Activated CD4-positive, alpha-beta T cell treated with anti-CD3 and anti-CD28 coated beads, Interleukin-2, Interleukin-4, amounts not matched to agents 100 ng/mL and 50 ng/mL, durations not matched to agents 16 hours and 8 hours (primary cell): Measurements from ENCODE around the gene ACAN.

Source experiments
- DNase-seq: peaks from one replicate; pipeline ENCODE4 v3.0.0-alpha.2; 2020; ENCODE audit warnings: low spot score

Gene ACAN

GRCh38 chr15:88802250-88802990 is 816 bp upstream of the ACAN start:
- DNase-seq, result no peak

- no peak for DNase-seq
These were observed 320 bp upstream of the ACAN start for GRCh38 chr15:88802991-88803240.

- DNase-seq, result no peak
These were observed 648 bp downstream of the ACAN start for GRCh38 chr15:88803920-88804247.

GRCh38 chr15:88804257-88804656 is 1.0 kb downstream of the ACAN start:
- no peak for DNase-seq

- DNase-seq, result no peak
These were observed 2.0 kb downstream of the ACAN start for GRCh38 chr15:88805031-88805780.

- DNase-seq, result no peak
These were observed 7.2 kb downstream of the ACAN start for GRCh38 chr15:88810446-88810845.

GRCh38 chr15:88812133-88812532 is 8.9 kb downstream of the ACAN start:
- no peak for DNase-seq

- no peak for DNase-seq
These were observed 10.7 kb downstream of the ACAN start for GRCh38 chr15:88813960-88814359.

GRCh38 chr15:88814393-88814792 is 11.2 kb downstream of the ACAN start:
- no peak for DNase-seq

- DNase-seq, result no peak
These were observed 15.7 kb downstream of the ACAN start for GRCh38 chr15:88818920-88819319.

- DNase-seq, result no peak
These were observed 18.8 kb downstream of the ACAN start for GRCh38 chr15:88821993-88822392.

GRCh38 chr15:88828791-88829190 is 25.6 kb downstream of the ACAN start:
- DNase-seq, result no peak

- no peak for DNase-seq
These were observed 26.8 kb downstream of the ACAN start for GRCh38 chr15:88830016-88830415.

GRCh38 chr15:88832820-88833730 is 29.8 kb downstream of the ACAN start:
- DNase-seq, result no peak

- no peak for DNase-seq
These were observed 30.5 kb downstream of the ACAN start for GRCh38 chr15:88833731-88834100.

GRCh38 chr15:88834211-88834812 is 31.1 kb downstream of the ACAN start:
- peak; percentile 9 for DNase-seq

GRCh38 chr15:88835119-88835518 is 31.9 kb downstream of the ACAN start:
- DNase-seq, result no peak

GRCh38 chr15:88835646-88836045 is 32.4 kb downstream of the ACAN start:
- DNase-seq, result no peak

GRCh38 chr15:88838667-88839066 is 35.4 kb downstream of the ACAN start:
- no peak for DNase-seq

- no peak for DNase-seq
These were observed 35.9 kb downstream of the ACAN start for GRCh38 chr15:88839146-88839545.

GRCh38 chr15:88839961-88840360 is 36.7 kb downstream of the ACAN start:
- no peak for DNase-seq

- DNase-seq, result no peak
These were observed 38.0 kb downstream of the ACAN start for GRCh38 chr15:88841236-88841635.

- DNase-seq, result no peak
These were observed 38.9 kb downstream of the ACAN start for GRCh38 chr15:88842156-88842555.
